ENCODE results near the gene PCDHB12.
"Not testable (repeated sequence)": the region's sequence is repeated elsewhere in the genome, so short reads cannot be mapped to it uniquely, and the experiment has no call there.

Gene PCDHB12

DNA sequence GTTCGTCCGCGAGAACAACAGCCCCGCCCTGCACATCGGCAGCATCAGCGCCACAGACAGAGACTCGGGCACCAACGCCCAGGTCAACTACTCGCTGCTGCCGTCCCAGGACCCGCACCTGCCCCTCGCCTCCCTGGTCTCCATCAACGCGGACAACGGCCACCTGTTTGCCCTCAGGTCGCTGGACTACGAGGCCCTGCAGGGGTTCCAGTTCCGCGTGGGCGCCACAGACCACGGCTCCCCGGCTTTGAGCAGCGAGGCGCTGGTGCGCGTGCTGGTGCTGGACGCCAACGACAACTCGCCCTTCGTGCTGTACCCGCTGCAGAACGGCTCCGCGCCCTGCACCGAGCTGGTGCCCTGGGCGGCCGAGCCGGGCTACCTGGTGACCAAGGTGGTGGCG is 1.8 kb downstream of the PCDHB12 start:
- not testable (repeated sequence) for DNase-seq (ENCODE audit: low read depth in 2 of 2)

DNA sequence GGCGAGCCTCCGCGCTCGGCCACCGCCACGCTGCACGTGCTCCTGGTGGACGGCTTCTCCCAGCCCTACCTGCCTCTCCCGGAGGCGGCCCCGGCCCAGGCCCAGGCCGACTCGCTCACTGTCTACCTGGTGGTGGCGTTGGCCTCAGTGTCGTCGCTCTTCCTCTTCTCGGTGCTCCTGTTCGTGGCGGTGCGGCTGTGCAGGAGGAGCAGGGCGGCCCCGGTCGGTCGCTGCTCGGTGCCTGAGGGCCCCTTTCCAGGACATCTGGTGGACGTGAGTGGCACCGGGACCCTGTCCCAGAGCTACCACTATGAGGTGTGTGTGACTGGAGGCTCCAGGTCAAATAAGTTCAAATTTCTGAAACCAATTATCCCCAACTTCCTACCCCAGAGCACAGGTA is 2.3 kb downstream of the PCDHB12 start:
- DNase-seq (ENCODE audit: low read depth in 2 of 2) = not testable (repeated sequence)

DNA sequence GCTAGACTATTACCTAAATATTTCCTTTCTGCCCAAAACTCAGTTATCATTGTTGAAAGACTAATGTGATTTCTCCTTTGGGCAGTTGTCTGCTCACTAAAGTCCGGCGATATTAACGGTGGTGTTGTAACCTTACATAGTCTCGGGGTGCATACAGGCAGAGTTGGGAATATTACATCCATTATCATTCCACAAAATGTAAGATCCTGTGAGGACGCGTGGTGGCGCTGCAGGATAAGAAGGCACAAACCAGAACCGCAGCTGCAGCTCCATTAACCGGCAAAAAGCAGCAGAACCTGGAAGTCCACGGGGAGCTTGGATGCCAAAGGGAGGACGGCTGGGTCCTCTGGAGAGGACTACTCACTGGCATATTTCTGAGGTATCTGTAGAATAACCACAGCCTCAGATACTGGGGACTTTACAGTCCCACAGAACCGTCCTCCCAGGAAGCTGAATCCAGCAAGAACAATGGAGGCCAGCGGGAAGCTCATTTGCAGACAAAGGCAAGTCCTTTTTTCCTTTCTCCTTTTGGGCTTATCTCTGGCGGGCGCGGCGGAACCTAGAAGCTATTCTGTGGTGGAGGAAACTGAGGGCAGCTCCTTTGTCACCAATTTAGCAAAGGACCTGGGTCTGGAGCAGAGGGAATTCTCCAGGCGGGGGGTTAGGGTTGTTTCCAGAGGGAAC is 5.3 kb downstream of the PCDHB12 start, which contains the start of gene PCDHB13:
TSS of gene PCDHB13 (plus strand) at position 264 of the 684 bp plus-strand sequence. CDS start at position 469, 205 bp downstream.
- DNase-seq (ENCODE audit: low read depth in 2 of 2) = not testable (repeated sequence)

DNA sequence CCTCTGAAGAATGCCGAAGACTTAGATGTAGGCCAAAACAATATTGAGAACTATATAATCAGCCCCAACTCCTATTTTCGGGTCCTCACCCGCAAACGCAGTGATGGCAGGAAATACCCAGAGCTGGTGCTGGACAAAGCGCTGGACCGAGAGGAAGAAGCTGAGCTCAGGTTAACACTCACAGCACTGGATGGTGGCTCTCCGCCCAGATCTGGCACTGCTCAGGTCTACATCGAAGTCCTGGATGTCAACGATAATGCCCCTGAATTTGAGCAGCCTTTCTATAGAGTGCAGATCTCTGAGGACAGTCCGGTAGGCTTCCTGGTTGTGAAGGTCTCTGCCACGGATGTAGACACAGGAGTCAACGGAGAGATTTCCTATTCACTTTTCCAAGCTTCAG is 6.1 kb downstream of the PCDHB12 start:
- not testable (repeated sequence) for DNase-seq (ENCODE audit: low read depth in 2 of 2)

DNA sequence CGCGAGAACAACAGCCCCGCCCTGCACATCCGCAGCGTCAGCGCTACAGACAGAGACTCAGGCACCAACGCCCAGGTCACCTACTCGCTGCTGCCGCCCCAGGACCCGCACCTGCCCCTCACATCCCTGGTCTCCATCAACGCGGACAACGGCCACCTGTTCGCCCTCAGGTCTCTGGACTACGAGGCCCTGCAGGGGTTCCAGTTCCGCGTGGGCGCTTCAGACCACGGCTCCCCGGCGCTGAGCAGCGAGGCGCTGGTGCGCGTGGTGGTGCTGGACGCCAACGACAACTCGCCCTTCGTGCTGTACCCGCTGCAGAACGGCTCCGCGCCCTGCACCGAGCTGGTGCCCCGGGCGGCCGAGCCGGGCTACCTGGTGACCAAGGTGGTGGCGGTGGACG is 7.0 kb downstream of the PCDHB12 start:
- DNase-seq (ENCODE audit: low read depth in 2 of 2) = not testable (repeated sequence)

DNA sequence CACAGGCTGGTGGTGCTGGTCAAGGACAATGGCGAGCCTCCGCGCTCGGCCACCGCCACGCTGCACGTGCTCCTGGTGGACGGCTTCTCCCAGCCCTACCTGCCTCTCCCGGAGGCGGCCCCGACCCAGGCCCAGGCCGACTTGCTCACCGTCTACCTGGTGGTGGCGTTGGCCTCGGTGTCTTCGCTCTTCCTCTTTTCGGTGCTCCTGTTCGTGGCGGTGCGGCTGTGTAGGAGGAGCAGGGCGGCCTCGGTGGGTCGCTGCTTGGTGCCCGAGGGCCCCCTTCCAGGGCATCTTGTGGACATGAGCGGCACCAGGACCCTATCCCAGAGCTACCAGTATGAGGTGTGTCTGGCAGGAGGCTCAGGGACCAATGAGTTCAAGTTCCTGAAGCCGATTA is 7.5 kb downstream of the PCDHB12 start:
- not testable (repeated sequence) for DNase-seq (ENCODE audit: low read depth in 2 of 2)

DNA sequence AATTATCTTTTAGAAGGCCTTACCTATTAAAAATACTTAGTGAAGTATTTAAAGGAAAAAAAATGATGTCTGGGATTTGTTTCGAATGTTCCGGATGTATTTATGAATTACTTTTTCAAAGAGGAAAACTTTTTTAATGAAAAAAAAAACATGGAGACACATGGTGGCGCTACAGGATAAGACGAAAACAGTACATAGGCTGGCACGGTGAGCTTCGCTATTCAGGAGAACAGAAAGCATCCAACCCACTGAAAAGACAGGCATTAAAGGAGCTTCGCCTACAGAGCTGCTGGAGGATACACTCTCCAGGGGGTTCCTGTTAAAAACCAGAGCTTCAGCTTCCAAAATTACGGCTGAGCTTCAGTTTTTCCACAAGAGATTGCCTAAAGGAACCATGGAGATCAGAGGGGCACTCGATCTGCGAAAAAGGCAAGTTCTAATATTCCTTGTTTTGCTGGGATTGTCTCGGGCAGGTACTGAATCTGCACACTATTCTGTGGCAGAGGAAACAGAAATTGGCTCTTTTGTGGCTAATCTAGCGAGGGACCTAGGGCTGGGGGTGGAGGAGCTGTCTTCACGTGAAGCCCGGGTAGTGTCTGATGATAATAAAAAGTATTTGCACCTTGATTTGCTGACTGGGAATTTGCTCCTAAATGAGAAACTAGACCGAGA is 14.7 kb downstream of the PCDHB12 start, which contains the start of gene PCDHB14:
TSS of gene PCDHB14 (plus strand) at position 232 of the 672 bp plus-strand sequence. CDS start at position 395, 163 bp downstream.
- DNase-seq (ENCODE audit: low read depth in 2 of 2) = no peak

DNA sequence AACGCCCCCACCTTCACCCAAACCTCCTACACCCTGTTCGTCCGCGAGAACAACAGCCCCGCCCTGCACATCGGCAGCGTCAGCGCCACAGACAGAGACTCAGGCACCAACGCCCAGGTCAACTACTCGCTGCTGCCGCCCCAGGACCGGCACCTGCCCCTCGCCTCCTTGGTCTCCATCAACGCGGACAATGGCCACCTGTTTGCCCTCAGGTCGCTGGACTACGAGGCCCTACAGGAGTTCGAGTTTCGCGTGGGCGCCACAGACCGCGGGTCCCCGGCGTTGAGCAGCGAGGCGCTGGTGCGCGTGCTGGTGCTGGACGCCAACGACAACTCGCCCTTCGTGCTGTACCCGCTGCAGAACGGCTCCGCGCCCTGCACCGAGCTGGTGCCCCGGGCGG is 16.3 kb downstream of the PCDHB12 start:
- DNase-seq (ENCODE audit: low read depth in 2 of 2) = not testable (repeated sequence)

DNA sequence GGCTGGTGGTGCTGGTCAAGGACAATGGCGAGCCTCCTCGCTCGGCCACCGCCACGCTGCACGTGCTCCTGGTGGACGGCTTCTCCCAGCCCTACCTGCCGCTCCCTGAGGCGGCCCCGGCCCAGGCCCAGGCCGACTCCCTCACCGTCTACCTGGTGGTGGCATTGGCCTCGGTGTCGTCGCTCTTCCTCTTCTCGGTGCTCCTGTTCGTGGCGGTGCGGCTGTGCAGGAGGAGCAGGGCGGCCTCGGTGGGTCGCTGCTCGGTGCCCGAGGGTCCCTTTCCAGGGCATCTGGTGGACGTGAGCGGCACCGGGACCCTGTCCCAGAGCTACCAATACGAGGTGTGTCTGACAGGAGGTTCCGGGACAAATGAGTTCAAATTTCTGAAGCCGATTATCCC is 16.9 kb downstream of the PCDHB12 start:
- DNase-seq (ENCODE audit: low read depth in 2 of 2) = not testable (repeated sequence)

DNA sequence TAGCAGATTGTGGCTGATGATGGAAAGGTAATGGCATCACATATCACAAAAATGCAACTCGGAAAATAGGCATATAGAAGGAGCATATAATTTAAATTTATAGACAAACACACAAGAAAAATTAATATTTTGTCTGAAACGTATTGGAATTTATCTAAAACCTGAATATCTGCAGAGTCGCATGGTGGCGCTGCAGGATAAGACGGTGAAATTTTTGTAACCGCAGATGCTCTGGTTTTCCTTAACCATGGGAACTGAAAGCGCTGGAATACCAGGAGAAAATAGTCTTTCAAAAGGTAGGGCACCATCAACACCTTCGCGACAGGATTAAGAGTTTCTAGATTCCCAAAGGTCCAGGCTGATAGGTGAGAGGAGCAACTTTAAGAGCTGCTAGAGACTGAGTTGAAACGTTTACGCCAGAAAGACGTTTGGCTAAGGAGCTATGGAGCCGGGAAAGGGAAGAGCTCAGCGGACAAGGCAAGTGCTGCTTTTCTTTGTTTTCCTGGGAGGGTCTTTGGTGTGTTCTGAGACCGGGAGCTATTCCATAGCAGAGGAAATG is 25.7 kb downstream of the PCDHB12 start:
- DNase-seq (ENCODE audit: low read depth in 2 of 2) = no peak

DNA sequence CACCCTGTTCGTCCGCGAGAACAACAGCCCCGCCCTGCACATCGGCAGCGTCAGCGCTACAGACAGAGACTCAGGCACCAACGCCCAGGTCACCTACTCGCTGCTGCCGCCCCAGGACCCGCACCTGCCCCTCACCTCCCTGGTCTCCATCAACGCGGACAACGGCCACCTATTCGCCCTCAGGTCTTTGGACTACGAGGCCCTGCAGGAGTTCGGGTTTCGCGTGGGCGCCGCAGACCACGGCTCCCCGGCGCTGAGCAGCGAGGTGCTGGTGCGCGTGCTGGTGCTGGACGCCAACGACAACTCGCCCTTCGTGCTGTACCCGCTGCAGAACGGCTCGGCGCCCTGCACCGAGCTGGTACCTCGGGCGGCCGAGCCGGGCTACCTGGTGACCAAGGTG is 27.4 kb downstream of the PCDHB12 start:
- DNase-seq (ENCODE audit: low read depth in 2 of 2) = not testable (repeated sequence)

DNA sequence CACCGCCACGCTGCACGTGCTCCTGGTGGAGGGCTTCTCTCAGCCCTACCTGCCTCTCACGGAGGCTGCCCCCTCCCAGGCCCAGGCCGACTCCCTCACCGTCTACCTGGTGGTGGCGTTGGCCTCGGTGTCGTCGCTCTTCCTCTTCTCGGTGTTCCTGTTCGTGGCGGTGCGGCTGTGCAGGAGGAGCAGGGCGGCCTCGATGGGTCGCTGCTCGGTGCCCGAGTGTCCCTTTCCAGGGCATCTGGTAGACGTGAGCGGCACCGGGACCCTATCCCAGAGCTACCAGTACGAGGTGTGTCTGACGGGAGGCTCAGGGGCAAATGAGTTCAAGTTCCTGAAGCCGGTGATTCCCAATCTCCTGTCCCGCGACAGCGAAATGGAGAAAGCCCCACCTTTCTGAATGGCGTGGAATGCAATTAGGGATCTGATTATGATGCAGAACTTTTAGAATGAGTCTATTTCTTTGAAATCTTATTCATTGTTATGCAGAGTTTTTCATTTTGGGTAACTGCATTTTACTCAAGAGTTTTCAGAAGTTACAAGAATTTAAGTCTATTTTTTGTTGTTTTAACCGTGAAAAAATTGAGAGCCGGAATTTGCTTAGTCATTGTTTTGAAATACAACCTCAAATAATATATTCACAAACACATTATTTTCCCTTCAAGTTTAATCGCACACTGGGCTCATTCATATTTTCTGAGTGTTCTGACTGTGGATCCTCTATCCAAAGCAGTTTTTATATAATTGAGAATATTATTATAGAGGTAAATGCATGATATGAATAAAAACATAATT is 28.2 kb downstream of the PCDHB12 start:
- no peak for DNase-seq (ENCODE audit: low read depth in 2 of 2)

DNA sequence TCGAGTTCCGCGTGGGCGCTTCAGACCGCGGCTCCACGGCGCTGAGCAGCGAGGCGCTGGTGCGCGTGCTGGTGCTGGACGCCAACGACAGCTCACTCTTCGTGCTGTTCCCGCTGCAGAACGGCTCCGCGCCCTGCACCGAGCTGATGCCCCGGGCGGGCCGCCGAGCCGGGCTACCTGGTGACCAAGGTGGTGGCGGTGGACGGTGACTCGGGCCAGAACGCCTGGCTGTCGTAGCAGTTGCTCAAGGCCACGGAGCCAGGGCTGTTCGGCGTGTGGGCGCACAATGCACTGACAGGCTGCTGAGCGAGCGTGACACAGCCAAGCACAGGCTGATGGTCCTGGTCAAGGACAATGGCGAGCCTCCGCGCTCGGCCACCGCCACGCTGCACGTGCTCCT is 33.0 kb downstream of the PCDHB12 start:
- no peak for DNase-seq (ENCODE audit: low read depth in 2 of 2)

DNA sequence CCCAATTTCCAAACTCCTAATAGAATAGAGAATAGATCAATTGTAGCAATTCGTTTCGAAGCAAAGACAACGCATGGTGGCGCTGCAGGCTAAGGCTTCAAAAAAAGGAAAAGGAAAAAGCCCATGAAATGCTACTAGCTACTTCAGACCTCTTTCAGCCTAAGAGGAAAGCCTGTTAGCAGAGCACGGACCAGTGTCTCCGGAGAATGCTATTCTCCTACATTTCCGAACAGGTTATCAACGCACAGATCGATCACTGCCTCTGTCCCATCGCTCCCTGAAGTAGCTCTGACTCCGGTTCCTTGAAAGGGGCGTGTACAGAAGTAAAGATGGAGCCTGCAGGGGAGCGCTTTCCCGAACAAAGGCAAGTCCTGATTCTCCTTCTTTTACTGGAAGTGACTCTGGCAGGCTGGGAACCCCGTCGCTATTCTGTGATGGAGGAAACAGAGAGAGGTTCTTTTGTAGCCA is 36.8 kb downstream of the PCDHB12 start, which contains the start of gene PCDHB15:
TSS of gene PCDHB15 (plus strand) at position 146 of the 468 bp plus-strand sequence. CDS start at position 330, 184 bp downstream.
- DNase-seq (ENCODE audit: low read depth in 2 of 2) = no peak

DNA sequence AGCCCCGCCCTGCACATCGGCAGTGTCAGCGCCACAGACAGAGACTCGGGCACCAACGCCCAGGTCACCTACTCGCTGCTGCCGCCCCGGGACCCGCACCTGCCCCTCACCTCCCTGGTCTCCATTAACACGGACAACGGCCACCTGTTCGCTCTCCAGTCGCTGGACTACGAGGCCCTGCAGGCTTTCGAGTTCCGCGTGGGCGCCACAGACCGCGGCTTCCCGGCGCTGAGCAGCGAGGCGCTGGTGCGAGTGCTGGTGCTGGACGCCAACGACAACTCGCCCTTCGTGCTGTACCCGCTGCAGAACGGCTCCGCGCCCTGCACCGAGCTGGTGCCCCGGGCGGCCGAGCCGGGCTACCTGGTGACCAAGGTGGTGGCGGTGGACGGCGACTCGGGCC is 38.5 kb downstream of the PCDHB12 start:
- DNase-seq (ENCODE audit: low read depth in 2 of 2) = not testable (repeated sequence)

DNA sequence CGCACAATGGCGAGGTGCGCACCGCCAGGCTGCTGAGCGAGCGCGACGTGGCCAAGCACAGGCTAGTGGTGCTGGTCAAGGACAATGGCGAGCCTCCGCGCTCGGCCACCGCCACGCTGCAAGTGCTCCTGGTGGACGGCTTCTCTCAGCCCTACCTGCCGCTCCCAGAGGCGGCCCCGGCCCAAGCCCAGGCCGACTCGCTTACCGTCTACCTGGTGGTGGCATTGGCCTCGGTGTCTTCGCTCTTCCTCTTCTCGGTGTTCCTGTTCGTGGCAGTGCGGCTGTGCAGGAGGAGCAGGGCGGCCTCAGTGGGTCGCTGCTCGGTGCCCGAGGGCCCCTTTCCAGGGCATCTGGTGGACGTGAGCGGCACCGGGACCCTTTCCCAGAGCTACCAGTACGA is 38.9 kb downstream of the PCDHB12 start:
- DNase-seq (ENCODE audit: low read depth in 2 of 2) = not testable (repeated sequence)

DNA sequence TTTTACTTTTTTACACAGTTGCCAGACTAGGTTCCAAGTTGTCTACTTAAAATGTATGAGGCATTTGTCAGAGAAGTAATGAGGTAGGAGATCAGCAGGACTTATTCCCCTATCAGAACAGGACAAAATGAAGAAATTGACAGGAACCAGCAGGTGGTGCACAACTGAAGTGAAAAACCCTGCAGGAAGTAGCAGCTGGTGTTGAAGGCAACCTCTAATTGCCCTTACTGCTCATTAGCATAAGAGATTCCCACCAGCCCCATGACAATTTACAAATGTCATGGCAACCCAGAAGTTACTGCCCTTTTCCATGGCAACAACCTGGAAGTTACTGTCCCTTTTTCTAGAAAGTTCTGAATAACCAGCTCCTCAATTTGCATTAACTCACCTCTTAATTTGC is 42.1 kb downstream of the PCDHB12 start:
- no peak for DNase-seq (ENCODE audit: low read depth in 2 of 2)

DNA sequence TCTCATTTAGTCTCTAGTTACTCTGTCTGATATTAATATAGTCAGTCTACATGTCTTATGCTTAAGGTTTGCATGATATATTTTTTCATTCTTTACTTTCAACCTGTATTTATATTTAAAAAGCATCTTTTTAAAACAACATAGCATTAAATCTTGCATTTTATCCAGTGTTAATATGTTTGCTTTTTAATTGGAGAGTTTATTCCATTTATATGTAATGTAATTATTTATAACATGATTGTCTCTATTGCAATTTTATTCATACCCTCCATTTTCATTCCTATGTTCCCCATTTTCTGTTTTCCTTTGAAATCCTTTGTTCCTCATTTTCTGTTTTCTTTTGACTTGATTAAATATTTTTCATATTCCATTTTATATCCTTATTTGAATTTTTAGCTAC is 49.9 kb downstream of the PCDHB12 start:
- no peak for DNase-seq (ENCODE audit: low read depth in 2 of 2)

DNA sequence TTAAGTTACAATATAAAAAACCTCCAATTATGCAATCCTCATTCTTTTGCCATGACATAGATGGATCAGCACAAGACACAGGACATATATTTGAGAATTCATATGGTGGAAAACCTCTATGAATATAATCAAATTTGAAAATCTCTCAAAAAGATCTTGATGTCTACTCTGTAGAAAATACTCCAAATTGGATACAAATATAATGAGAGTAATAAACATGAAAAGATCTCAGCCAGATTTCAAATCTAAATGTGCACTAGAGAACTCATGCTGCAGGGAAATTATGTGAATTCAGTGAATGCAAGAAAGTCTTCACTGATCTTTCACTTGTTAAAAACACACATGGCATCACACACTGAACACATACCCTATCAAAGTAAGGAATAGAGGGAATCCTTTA is 50.4 kb downstream of the PCDHB12 start:
- no peak for DNase-seq (ENCODE audit: low read depth in 2 of 2)

DNA sequence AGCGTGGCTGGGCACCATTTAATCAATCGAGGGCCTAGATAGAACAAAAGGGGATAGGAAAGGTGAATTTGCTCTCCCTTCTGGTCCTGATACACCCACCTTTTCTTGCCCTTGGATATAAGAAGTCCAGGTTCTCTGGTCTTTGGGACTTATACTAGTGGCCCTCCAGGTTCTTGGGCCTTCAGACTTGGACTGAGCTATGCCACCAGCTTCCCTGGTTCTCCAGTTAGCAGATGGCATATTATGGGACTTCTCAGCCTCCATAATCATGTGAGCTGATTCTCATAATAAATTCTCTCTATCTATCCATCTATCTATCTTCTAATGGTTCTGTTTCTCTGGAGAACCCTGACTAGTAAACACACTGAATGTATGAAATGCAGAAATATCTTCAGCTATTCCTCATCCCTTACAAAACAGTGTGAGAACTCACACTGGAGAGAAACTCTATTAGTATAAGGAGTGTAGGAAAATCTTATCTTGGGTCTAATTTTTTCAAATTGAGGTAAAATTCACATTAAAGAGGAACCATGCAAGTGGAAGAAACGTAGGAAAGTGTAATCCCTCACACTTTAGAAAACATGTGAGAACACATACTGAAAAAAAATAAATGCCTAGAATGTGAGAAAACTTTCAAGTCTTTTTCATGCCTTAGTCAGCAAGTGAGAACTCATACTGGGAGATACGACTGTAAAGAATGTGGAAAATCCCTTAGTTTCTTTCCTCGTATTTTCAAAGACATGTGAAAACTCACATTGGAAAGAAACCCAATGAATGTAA is 52.1 kb downstream of the PCDHB12 start:
- no peak for DNase-seq (ENCODE audit: low read depth in 2 of 2)

DNA sequence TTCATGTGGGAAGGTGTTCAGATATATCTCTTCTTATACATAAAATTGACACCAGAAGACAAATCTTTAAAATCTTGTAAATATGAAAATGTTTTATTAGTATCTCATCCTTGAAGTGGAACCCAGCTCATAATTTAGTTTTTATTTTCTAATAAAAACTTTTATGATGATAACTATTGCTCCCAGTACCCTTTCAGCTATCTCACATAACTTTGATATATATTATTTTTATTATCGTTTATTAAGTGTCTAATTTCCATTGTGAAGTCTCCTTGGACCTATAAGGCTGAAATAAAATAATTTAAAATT is 52.7 kb downstream of the PCDHB12 start:
- no peak for DNase-seq (ENCODE audit: low read depth in 2 of 2)

Measured in stimulated activated CD8-positive, alpha-beta memory T cell treated with anti-CD3 and anti-CD28 coated beads, Interleukin-15, amount 100 ng/mL, for 4 hours (primary cell).